Endodermal cell (in vitro differentiated cells): Measurements from ENCODE around the gene STAG3. TPM values are rescaled to one million over a fixed set of nuclear protein-coding genes. Genes with fewer than 3 reads are reported as not detected.
"Not testable (repeated sequence)": the region's sequence is repeated elsewhere in the genome, so short reads cannot be mapped to it uniquely, and the experiment has no call there.

ENCODE experiments used
- DNase-seq: peaks from one replicate; pipeline ENCODE4 v3.0.0-alpha.2; 2017
- H3K27ac ChIP-seq: 2 replicates; pipeline ENCODE4 v1.5.1; 2013; ENCODE audit warnings: mild to moderate bottlenecking, low read depth, low read length, moderate library complexity
- H3K27me3 ChIP-seq: 2 replicates; pipeline ENCODE4 v1.6.1; 2013; ENCODE audit warnings: mild to moderate bottlenecking, low read length, moderate library complexity; ENCODE audit not compliant: insufficient read depth, control insufficient read depth, poor library complexity, severe bottlenecking
- H3K36me3 ChIP-seq: 2 replicates; pipeline ENCODE4 v1.7.0; 2013; ENCODE audit warnings: mild to moderate bottlenecking, low read length, moderate library complexity; ENCODE audit not compliant: control insufficient read depth, insufficient read depth
- H3K4me1 ChIP-seq: one replicate; pipeline ENCODE4 v1.7.0; 2013; ENCODE audit warnings: low read length; ENCODE audit not compliant: control insufficient read depth, insufficient read depth
- H3K4me3 ChIP-seq: 2 replicates; pipeline ENCODE4 v1.5.1; 2013; ENCODE audit warnings: mild to moderate bottlenecking, low read length, moderate library complexity
- H3K9ac ChIP-seq: 2 replicates; pipeline ENCODE4 v1.6.1; 2013; ENCODE audit warnings: mild to moderate bottlenecking, low read length, moderate library complexity; ENCODE audit not compliant: poor library complexity, severe bottlenecking; ENCODE audit errors: extremely low read depth
- H3K9me3 ChIP-seq: 2 replicates; pipeline ENCODE4 v1.6.1; 2013; ENCODE audit warnings: mild to moderate bottlenecking, low read length, moderate library complexity; ENCODE audit not compliant: control insufficient read depth
- H3K27ac Mint-ChIP-seq: 2 replicates; pipeline ENCODE4 v1.8.0; 2020; ENCODE audit warnings: mixed read lengths
- H3K27me3 Mint-ChIP-seq: 2 replicates; pipeline ENCODE4 v1.8.0; 2021; ENCODE audit warnings: mild to moderate bottlenecking, mixed read lengths; ENCODE audit not compliant: insufficient read depth
- H3K36me3 Mint-ChIP-seq: 2 replicates; pipeline ENCODE4 v1.8.0; 2020; ENCODE audit warnings: low read depth, mixed read lengths
- H3K4me1 Mint-ChIP-seq: 2 replicates; pipeline ENCODE4 v1.8.0; 2020; ENCODE audit warnings: mixed read lengths
- H3K4me3 Mint-ChIP-seq: 2 replicates; pipeline ENCODE4 v1.8.0; 2020; ENCODE audit warnings: mild to moderate bottlenecking, moderate library complexity, mixed read lengths
- H3K9me3 Mint-ChIP-seq: 2 replicates; pipeline ENCODE4 v1.8.0; 2020; ENCODE audit warnings: mild to moderate bottlenecking, mixed read lengths
- CTCF ChIP-seq: fragments of 200-600 bp; sonication (generic); conservative IDR thresholded peaks from 2 replicates; pipeline ENCODE4 v1.5.0; 2021; ENCODE audit warnings: antibody characterized with exemption, mild to moderate bottlenecking
- WGBS, 2 experiments: methylation state at CpG; one replicate each; pipeline versions ENCODE4 v1.1.5 to v1.1.7; 2013; ENCODE audit warnings: missing lambda C conversion rate in 2 of 2, mixed read lengths in 1 of 2; ENCODE audit not compliant: insufficient coverage in 1 of 2, insufficient read length in 1 of 2; 5-methylcytosine and 5-hydroxymethylcytosine counted together
- total RNA-seq, 2 donors: library from RNA; stranded (reverse); fragmentation: NEBNext Ultra II Directional in 1 of 2; extraction: Animal tissue kit (Norgen Biotek cat#: 25700) in 1 of 2; gene quantifications; 2 replicates in 1 of 2; 3 replicates in 1 of 2; pipeline ENCODE4 v1.2.1, GENCODE V29; 2021

STAG3 gene
- total RNA-seq, 2 donors from 2014 or later = 1.2 to 3.3 TPM

DNA sequence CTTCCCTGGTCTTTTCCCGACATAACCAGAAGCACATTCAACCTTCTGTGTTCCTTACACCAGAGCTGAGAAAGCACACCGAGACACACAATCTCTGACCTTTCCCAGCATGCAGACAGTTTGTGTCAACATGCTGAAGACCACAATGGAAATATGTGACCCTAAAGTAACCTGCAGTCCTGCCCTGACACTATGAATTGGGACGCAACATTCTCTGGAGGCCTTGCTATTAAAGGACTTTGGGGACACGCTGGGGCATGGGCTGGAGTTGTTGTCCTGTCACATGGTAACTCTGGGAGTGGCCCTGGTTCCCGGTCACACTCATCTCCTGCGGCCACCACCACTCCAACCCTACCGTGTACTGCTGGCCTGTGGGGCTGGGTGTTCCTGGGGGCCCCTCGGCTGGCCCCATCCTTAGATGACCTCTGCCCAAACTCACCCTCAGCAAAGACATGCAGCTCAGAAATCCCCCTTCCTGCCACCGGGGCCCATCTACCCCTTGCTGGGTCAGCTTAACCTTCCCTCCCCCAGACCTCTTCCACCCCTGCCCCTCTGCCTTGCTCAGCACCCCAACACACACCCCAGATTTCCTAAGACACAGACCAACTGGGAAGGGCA lies 67.4 kb downstream of the STAG3 start:
- not testable (repeated sequence) for H3K9ac ChIP-seq, H3K27ac ChIP-seq, H3K27me3 Mint-ChIP-seq, H3K4me1 ChIP-seq, H3K9me3 ChIP-seq, DNase-seq, H3K4me3 ChIP-seq, H3K9me3 Mint-ChIP-seq, H3K4me3 Mint-ChIP-seq, H3K27me3 ChIP-seq, H3K36me3 ChIP-seq
- Mint-ChIP-seq H3K27ac (peak overlapping the region; percentile 90), H3K36me3 (peaks cover 23% of the 10 kb centered on the region), H3K4me1 (peaks cover 40% of the 10 kb centered on the region)
- 87 to 90% methylated on average over 3 to 9 of the region's 9 CpGs for WGBS, 2 experiments

DNA sequence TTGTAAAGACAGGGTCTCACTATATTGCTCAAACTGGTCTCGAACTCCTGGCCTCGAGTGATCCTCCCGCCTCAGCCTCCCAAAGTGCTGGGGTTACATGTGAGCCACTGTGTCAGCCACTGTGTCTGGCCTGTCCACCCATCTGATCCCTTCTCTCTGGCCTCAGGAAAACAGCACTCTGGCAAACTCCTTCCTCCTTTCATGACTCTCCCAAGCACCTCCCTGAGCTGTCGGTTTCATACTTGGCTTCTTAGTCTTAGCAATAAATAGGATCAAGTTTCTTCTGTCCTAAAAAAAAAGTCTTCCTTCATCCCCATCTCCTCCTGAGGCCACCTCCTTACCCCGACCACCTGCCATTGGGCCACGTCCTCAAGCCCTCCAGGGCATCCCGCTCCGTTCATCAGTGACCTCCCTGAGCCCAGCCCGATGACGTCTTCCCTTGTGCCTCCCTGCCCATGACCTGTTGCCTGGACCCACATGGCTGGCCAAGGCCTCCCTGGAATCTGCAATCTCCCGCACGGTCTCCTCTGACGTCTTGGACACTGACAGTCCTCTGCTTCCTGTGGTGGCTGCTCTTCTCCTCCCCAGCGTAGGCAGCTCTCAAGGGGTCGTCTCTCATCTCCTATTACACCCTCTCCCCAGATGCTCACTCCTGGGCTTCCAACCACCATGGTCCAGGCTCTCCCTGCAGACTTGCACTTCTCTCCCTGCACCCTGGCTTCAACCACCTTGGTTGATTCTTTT lies 68.6 kb downstream of the STAG3 start:
- DNase-seq, H3K27me3 Mint-ChIP-seq, H3K27me3 ChIP-seq, H3K36me3 ChIP-seq, H3K9me3 ChIP-seq, H3K27ac ChIP-seq, H3K9me3 Mint-ChIP-seq, H3K4me1 ChIP-seq, H3K9ac ChIP-seq, H3K4me3 ChIP-seq: not testable (repeated sequence)
- 93 to 96% methylated on average over 10 to 15 of the region's 15 CpGs for WGBS, 2 experiments
- peaks cover 40% of the 10 kb centered on the region for H3K4me1 Mint-ChIP-seq
- H3K27ac Mint-ChIP-seq = peak overlapping the region; percentile 98
- H3K36me3 Mint-ChIP-seq = peaks cover 24% of the 10 kb centered on the region
- H3K4me3 Mint-ChIP-seq = peak overlapping the region; percentile 37

GRCh38 chr7:100246865-100247137 lies 69.1 kb downstream of the STAG3 start:
- WGBS, 2 experiments = 79 to 91% methylated on average over 2 to 9 of the region's 9 CpGs
- not testable (repeated sequence) for H3K27ac ChIP-seq

DNA sequence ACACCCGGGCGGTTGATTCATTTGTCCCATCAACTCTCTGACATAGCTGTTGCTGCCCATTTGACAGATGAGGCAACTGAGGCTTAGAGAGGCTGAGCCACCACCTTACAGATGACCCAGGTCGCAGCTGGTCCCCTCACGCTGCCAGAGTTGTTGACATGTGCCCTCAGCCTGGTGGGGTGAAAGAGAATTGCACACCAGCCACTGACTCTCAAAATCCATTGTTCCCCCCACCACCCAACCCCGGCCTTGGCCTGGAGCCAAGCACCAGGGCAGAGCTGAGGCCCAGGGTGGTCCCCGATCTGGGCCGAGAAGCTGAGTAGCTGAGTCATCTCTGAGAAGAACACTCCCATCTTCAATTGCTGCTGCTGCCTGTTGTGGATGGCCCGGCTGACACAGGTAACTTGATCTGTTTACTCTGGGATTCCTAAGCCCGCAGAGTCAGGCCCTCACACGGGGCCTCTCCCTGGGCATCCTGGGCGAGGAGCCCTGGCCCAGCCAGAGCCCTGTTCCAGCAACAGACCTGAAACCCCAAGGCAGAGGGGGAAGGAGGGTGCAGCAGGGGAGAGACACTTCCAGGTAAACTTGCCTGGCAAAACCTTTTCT lies 69.5 kb downstream of the STAG3 start:
- peak overlapping the region; percentile 37 for H3K4me3 Mint-ChIP-seq
- peak overlapping the region; percentile 98 for H3K27ac Mint-ChIP-seq
- H3K4me3 ChIP-seq = no peak overlapping the region
- peaks cover 40% of the 10 kb centered on the region for H3K4me1 Mint-ChIP-seq
- peaks cover 28% of the 10 kb centered on the region for H3K36me3 Mint-ChIP-seq
- no peaks in the 10 kb centered on the region for H3K27me3 Mint-ChIP-seq
- H3K27ac ChIP-seq = no peak overlapping the region
- no peaks in the 10 kb centered on the region for H3K9me3 Mint-ChIP-seq
- peak; percentile 63 for TF ChIP-seq CTCF
- peak; percentile 93 for DNase-seq
- H3K36me3 ChIP-seq = peaks cover 6% of the 10 kb centered on the region
- H3K4me1 ChIP-seq = peaks cover 7% of the 10 kb centered on the region
- WGBS, 2 experiments = 48 to 67% methylated on average over 3 to 11 of the region's 11 CpGs
- no peaks in the 10 kb centered on the region for H3K9me3 ChIP-seq
- no peaks in the 10 kb centered on the region for H3K27me3 ChIP-seq
- H3K9ac ChIP-seq = no peak overlapping the region

More at GRCh38 chr7:100246865-100247137, 69.1 kb downstream of the STAG3 start:
- H3K9me3 Mint-ChIP-seq, H3K9ac ChIP-seq, H3K4me3 ChIP-seq, H3K4me1 ChIP-seq, H3K27me3 ChIP-seq, DNase-seq, H3K36me3 ChIP-seq, H3K9me3 ChIP-seq, H3K27me3 Mint-ChIP-seq: not testable (repeated sequence)
- H3K27ac Mint-ChIP-seq = peak overlapping the region; percentile 98
- H3K4me3 Mint-ChIP-seq = peak overlapping the region; percentile 37
- peaks cover 40% of the 10 kb centered on the region for H3K4me1 Mint-ChIP-seq
- peaks cover 28% of the 10 kb centered on the region for H3K36me3 Mint-ChIP-seq
